Activated CD8-positive, alpha-beta memory T cell treated with anti-CD3 and anti-CD28 coated beads, Interleukin-2, amount 10 ng/mL, durations not matched to agents 7 days and 5 days (primary cell): Measurements from ENCODE around the gene NOS1. TPM values are rescaled to one million over a fixed set of nuclear protein-coding genes. Genes with fewer than 3 reads are reported as not detected.

Experiments
- ATAC-seq: fragments of 150-1000 bp; cut with Tn5 transposase; one replicate; pipeline ENCODE4 v1.10.0; 2021; ENCODE audit warnings: moderate library complexity
- CTCF ChIA-PET: fragments of 350-600 bp; sonication (Branson Sonifier 250); formaldehyde crosslinking; loops from one replicate; lab custom pipeline; 2021; ENCODE audit warnings: antibody characterized with exemption; lab: Charles Lee
- DNase-seq: peaks from one replicate; pipeline ENCODE4 v3.0.0-alpha.2; 2020
- H3K27ac Mint-ChIP-seq: one replicate; pipeline ENCODE4 v1.8.0; 2021; ENCODE audit warnings: mild to moderate bottlenecking, mixed read lengths
- H3K27me3 Mint-ChIP-seq: one replicate; pipeline ENCODE4 v1.8.0; 2021; ENCODE audit warnings: mixed read lengths
- H3K36me3 Mint-ChIP-seq: one replicate; pipeline ENCODE4 v1.8.0; 2021; ENCODE audit warnings: mild to moderate bottlenecking, mixed read lengths
- H3K4me1 Mint-ChIP-seq: one replicate; pipeline ENCODE4 v1.8.0; 2021; ENCODE audit warnings: mixed read lengths
- H3K4me3 Mint-ChIP-seq: one replicate; pipeline ENCODE4 v1.8.0; 2021; ENCODE audit warnings: mild to moderate bottlenecking, moderate library complexity, mixed read lengths
- H3K9me3 Mint-ChIP-seq: one replicate; pipeline ENCODE4 v1.8.0; 2022; ENCODE audit warnings: low read depth, mixed read lengths
- total RNA-seq, 2 experiments: library from RNA; stranded (reverse); gene quantifications; one replicate each; pipeline ENCODE4 v1.2.3, GENCODE V29; 2021

Gene NOS1
- total RNA-seq, 2 experiments from 2014 or later, result not detected

GRCh38 chr12:117298648-117299225 is 62.7 kb downstream of the NOS1 start:
- CTCF ChIA-PET, result no interaction called here
- H3K4me3 Mint-ChIP-seq, result no peak overlapping the region
- peaks cover 3% of the 10 kb centered on the region for H3K27me3 Mint-ChIP-seq
- no peak overlapping the region for H3K27ac Mint-ChIP-seq
- DNase-seq (no peak), ATAC-seq (no peak)
- H3K4me1 Mint-ChIP-seq, result no peaks in the 10 kb centered on the region
- H3K36me3 Mint-ChIP-seq, result no peaks in the 10 kb centered on the region
- no peaks in the 10 kb centered on the region for H3K9me3 Mint-ChIP-seq

- peaks cover 4% of the 10 kb centered on the region for H3K27me3 Mint-ChIP-seq
- H3K4me1 Mint-ChIP-seq, result no peaks in the 10 kb centered on the region
- H3K9me3 Mint-ChIP-seq, result no peaks in the 10 kb centered on the region
- DNase-seq (no peak), ATAC-seq (no peak)
- no peak overlapping the region for H3K4me3 Mint-ChIP-seq
- CTCF ChIA-PET, result no interaction called here
- H3K27ac Mint-ChIP-seq, result no peak overlapping the region
- no peaks in the 10 kb centered on the region for H3K36me3 Mint-ChIP-seq
These were observed 63.2 kb downstream of the NOS1 start for GRCh38 chr12:117298191-117298590.

- Mint-ChIP-seq H3K4me1 (no peaks in the 10 kb centered on the region), H3K27me3 (peaks cover 4% of the 10 kb centered on the region), H3K4me3 (no peak overlapping the region), H3K9me3 (no peaks in the 10 kb centered on the region), H3K36me3 (no peaks in the 10 kb centered on the region), H3K27ac (no peak overlapping the region)
- ATAC-seq, result no peak
- CTCF ChIA-PET, result no interaction called here
- DNase-seq, result no peak
These were observed 67.2 kb downstream of the NOS1 start for GRCh38 chr12:117294189-117294603.

GRCh38 chr12:117293510-117293909 is 67.9 kb downstream of the NOS1 start:
- no peak overlapping the region for H3K4me3 Mint-ChIP-seq
- no peak for DNase-seq
- H3K36me3 Mint-ChIP-seq, result no peaks in the 10 kb centered on the region
- no peaks in the 10 kb centered on the region for H3K4me1 Mint-ChIP-seq
- no peak overlapping the region for H3K27ac Mint-ChIP-seq
- peaks cover 4% of the 10 kb centered on the region for H3K27me3 Mint-ChIP-seq
- H3K9me3 Mint-ChIP-seq, result no peaks in the 10 kb centered on the region
- ATAC-seq, result no peak
- CTCF ChIA-PET, result no interaction called here

DNA sequence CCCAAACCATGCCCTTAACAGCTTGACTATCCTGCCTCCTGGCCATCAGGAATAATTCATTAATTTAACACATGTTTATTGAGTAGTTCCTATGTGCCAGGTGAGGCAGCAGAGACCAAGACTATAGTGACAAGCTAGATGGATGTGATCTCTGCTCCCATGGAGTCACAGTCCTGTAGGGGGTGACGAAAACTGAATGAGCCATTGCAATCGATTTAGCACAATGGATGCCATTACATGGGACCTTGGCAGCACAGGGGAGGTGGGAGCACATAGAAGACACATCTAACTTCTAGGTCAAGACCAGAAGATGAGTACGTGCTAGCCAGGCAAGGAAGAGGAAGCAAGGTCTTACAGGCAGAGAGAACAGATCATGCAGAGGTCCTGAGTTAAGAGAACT is 68.7 kb downstream of the NOS1 start:
- H3K9me3 Mint-ChIP-seq, result no peaks in the 10 kb centered on the region
- peaks cover 4% of the 10 kb centered on the region for H3K27me3 Mint-ChIP-seq
- H3K4me3 Mint-ChIP-seq, result no peak overlapping the region
- DNase-seq, result no peak
- CTCF ChIA-PET, result no interaction called here
- no peaks in the 10 kb centered on the region for H3K4me1 Mint-ChIP-seq
- no peak for ATAC-seq
- H3K36me3 Mint-ChIP-seq, result no peaks in the 10 kb centered on the region
- no peak overlapping the region for H3K27ac Mint-ChIP-seq

DNA sequence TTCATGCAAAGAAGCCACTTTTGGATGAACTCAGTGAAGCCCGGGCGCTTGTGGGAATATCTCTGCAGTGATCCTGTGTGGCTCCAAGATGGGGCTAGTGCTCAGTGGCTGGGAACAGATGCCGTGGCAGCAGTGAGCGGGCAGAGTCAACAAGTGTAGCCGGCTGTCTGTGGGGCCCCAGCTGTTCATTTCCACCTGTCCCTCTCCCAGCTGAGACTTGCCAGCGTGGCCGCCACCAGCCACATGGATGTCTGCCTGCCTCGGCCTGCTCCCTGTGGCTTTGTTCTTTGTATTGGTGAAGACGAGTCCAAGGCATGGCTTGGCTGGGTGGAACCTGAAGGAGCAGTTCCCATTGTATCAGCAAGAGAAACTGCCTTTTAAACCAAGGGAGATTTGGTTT is 77.3 kb downstream of the NOS1 start:
- H3K27me3 Mint-ChIP-seq, result no peaks in the 10 kb centered on the region
- no peaks in the 10 kb centered on the region for H3K9me3 Mint-ChIP-seq
- no peaks in the 10 kb centered on the region for H3K4me1 Mint-ChIP-seq
- CTCF ChIA-PET, result no interaction called here
- H3K27ac Mint-ChIP-seq, result no peak overlapping the region
- no peaks in the 10 kb centered on the region for H3K36me3 Mint-ChIP-seq
- no peak for DNase-seq
- ATAC-seq, result no peak
- no peak overlapping the region for H3K4me3 Mint-ChIP-seq

DNA sequence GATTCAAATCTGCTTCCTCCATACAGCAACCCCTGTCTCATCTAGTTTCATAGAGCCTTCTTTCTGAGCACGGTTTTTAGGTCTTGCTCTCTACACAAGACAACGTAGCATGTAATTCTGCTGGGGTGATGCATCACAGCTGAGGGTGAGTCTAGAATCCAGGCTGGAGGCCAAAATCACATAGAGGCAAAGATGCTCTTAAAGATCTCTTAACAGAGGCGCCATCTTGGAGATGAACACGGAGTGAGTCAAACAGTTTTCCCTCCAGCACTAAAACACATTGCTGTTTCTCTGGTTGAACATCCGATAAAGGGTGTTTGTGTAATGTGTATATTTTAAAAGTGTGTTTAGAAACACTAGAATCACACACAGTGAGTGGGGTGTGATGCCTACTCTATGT is 78.9 kb downstream of the NOS1 start:
- no peaks in the 10 kb centered on the region for H3K36me3 Mint-ChIP-seq
- no peak overlapping the region for H3K4me3 Mint-ChIP-seq
- CTCF ChIA-PET, result no interaction called here
- H3K9me3 Mint-ChIP-seq, result no peaks in the 10 kb centered on the region
- H3K27ac Mint-ChIP-seq, result no peak overlapping the region
- ATAC-seq (no peak), DNase-seq (no peak)
- no peaks in the 10 kb centered on the region for H3K27me3 Mint-ChIP-seq
- H3K4me1 Mint-ChIP-seq, result no peaks in the 10 kb centered on the region

- DNase-seq (no peak), ATAC-seq (no peak)
- no peaks in the 10 kb centered on the region for H3K9me3 Mint-ChIP-seq
- H3K36me3 Mint-ChIP-seq, result no peaks in the 10 kb centered on the region
- H3K4me3 Mint-ChIP-seq, result no peak overlapping the region
- H3K27ac Mint-ChIP-seq, result no peak overlapping the region
- CTCF ChIA-PET, result no interaction called here
- H3K4me1 Mint-ChIP-seq, result no peaks in the 10 kb centered on the region
- no peaks in the 10 kb centered on the region for H3K27me3 Mint-ChIP-seq
These were observed 81.3 kb downstream of the NOS1 start for GRCh38 chr12:117280019-117280680.

- CTCF ChIA-PET, result no interaction called here
- H3K9me3 Mint-ChIP-seq, result no peaks in the 10 kb centered on the region
- no peak overlapping the region for H3K27ac Mint-ChIP-seq
- no peaks in the 10 kb centered on the region for H3K36me3 Mint-ChIP-seq
- H3K27me3 Mint-ChIP-seq, result no peaks in the 10 kb centered on the region
- H3K4me3 Mint-ChIP-seq, result no peak overlapping the region
- no peak for ATAC-seq
- no peaks in the 10 kb centered on the region for H3K4me1 Mint-ChIP-seq
- no peak for DNase-seq
These were observed 81.8 kb downstream of the NOS1 start for GRCh38 chr12:117279606-117280005.

DNA sequence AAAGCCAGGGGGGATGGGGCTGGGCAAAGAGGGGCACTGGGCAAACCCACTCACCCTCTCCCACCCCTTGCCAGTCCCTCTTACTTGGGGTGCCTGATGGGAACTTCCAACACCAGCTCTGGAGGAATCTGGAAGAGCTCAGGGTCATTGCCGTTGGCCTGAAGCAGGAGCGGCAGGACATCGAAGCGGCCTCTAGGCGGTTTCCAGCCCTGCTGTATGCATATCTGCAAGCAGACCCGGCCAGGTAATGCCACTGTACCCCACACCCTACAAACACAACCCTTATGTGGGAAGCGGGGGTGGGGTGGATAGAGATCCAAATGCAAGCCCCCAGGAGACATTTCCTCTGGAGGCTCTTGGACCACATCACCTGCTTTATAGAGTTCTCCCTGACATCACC is 83.6 kb downstream of the NOS1 start:
- CTCF ChIA-PET, result no interaction called here
- Mint-ChIP-seq H3K9me3 (no peaks in the 10 kb centered on the region), H3K4me1 (no peaks in the 10 kb centered on the region), H3K27ac (no peak overlapping the region), H3K27me3 (no peaks in the 10 kb centered on the region), H3K4me3 (no peak overlapping the region), H3K36me3 (no peaks in the 10 kb centered on the region)
- DNase-seq (no peak), ATAC-seq (no peak)

DNA sequence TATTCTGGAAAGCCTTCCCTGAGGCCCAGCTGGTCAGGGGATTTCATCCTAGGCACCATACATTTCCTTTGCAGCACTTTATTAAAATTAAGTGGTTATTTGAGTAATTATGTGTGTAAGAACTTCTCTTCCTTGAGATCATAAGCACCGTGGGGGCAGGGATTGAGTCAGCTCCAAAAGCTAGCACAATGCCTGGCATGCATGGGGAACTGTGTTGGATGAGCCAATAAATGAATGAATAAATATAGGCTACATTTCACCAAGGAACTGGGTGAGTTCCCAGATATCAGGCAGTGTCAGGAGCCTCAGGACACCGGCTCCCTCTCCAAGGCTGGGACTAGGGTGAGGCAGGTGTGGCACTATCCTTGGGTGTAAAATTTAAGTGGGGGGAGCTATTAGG is 88.3 kb downstream of the NOS1 start:
- Mint-ChIP-seq H3K27ac (no peak overlapping the region), H3K27me3 (no peaks in the 10 kb centered on the region), H3K4me1 (no peaks in the 10 kb centered on the region), H3K4me3 (no peak overlapping the region), H3K36me3 (no peaks in the 10 kb centered on the region), H3K9me3 (no peaks in the 10 kb centered on the region)
- ATAC-seq (no peak), DNase-seq (no peak)
- CTCF ChIA-PET, result no interaction called here

- ATAC-seq (no peak), DNase-seq (no peak)
- H3K27ac Mint-ChIP-seq, result no peak overlapping the region
- no peak overlapping the region for H3K4me3 Mint-ChIP-seq
- no peaks in the 10 kb centered on the region for H3K27me3 Mint-ChIP-seq
- CTCF ChIA-PET, result no interaction called here
- H3K36me3 Mint-ChIP-seq, result no peaks in the 10 kb centered on the region
- H3K4me1 Mint-ChIP-seq, result no peaks in the 10 kb centered on the region
- H3K9me3 Mint-ChIP-seq, result no peaks in the 10 kb centered on the region
These were observed 88.7 kb downstream of the NOS1 start for GRCh38 chr12:117272690-117273089.

GRCh38 chr12:117262749-117263148 is 98.7 kb downstream of the NOS1 start:
- Mint-ChIP-seq H3K4me1 (no peaks in the 10 kb centered on the region), H3K4me3 (no peak overlapping the region), H3K9me3 (no peaks in the 10 kb centered on the region), H3K27ac (no peak overlapping the region), H3K27me3 (no peaks in the 10 kb centered on the region), H3K36me3 (no peaks in the 10 kb centered on the region)
- CTCF ChIA-PET, result interaction anchor here (1.1 kb wide), 1 partner anchor 26 kb away, joined by 3 read pairs; no protein-coding TSS in a partner anchor
- ATAC-seq (no peak), DNase-seq (no peak)

DNA sequence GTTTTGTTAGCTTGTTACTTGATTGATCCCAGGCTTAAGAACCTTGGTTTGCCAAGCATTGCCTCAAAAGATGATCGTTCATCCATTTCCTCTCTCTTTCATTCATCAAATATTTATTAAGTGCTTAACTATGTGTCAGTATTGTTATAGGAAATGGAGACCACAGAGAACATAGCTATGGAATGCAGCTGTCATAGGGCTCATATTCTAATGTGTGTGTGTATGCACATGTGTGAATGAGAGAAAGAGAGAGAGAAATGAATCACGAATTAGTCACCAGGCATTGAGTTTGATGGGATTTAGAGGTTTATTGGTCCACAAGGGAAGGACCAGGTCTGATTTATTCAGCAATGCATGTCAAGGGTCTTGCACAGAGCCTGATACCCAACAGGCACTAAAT is 100.2 kb downstream of the NOS1 start:
- H3K4me3 Mint-ChIP-seq, result no peak overlapping the region
- no peak overlapping the region for H3K27ac Mint-ChIP-seq
- no peaks in the 10 kb centered on the region for H3K36me3 Mint-ChIP-seq
- DNase-seq, result no peak
- ATAC-seq, result no peak
- CTCF ChIA-PET, result no interaction called here
- H3K4me1 Mint-ChIP-seq, result no peaks in the 10 kb centered on the region
- no peaks in the 10 kb centered on the region for H3K9me3 Mint-ChIP-seq
- H3K27me3 Mint-ChIP-seq, result no peaks in the 10 kb centered on the region
